Cardiac ventricle fibroblast (primary cell): ENCODE measurements around the gene VEZT. TPM values are rescaled to one million over a fixed set of nuclear protein-coding genes. Genes with fewer than 3 reads are reported as not detected.

Source experiments
- total RNA-seq: library from RNA; depleted of rRNA; stranded (reverse); fragments of >200 nt; gene quantifications from 2 replicates; pipeline ENCODE4 v1.2.3, GENCODE V29; 2015

VEZT gene
- 18.4 and 29.7 TPM in 2 replicates for total RNA-seq

GRCh38 chr12:95217377-95218149, at the start of gene VEZT, which contains the start of gene FGD6:
Gene VEZT, plus strand, starts transcription at chr12:95217807. Its CDS starts 44 bp downstream, at chr12:95217851.
Gene FGD6, minus strand, starts transcription at chr12:95217467. Its CDS starts 227 bp downstream, at chr12:95217240.

Other genes starting within 250 kb of the VEZT start
- gene NDUFA12, start 214.1 kb upstream of the VEZT start, total RNA-seq = 71.1 and 137 TPM in 2 replicates
- gene NR2C1, start 144.2 kb upstream of the VEZT start, total RNA-seq = 26.1 and 39.6 TPM in 2 replicates
- gene FGD6, start 340 bp upstream of the VEZT start, total RNA-seq = 3.3 and 4.2 TPM in 2 replicates